Measurements from ENCODE around the gene N4BP2L2.
A peak's percentile ranks its signal among the peaks of the same experiment; 100 is the strongest.

The N4BP2L2 gene

GRCh38 chr13:32426990-32427851 is 111.4 kb downstream of the N4BP2L2 start:
- no peak for DNase-seq (ENCODE audit: low read depth, low spot score)

GRCh38 chr13:32426191-32426989 is 112.2 kb downstream of the N4BP2L2 start:
- no peak for DNase-seq (ENCODE audit: low read depth, low spot score)

- no peak for DNase-seq (ENCODE audit: low read depth, low spot score)
Observed at GRCh38 chr13:32425158-32425557, 113.4 kb downstream of the N4BP2L2 start.

- no peak for DNase-seq (ENCODE audit: low read depth, low spot score)
Observed at GRCh38 chr13:32423592-32423991, 115.0 kb downstream of the N4BP2L2 start.

GRCh38 chr13:32419862-32420261 is 118.7 kb downstream of the N4BP2L2 start:
- DNase-seq (ENCODE audit: low read depth, low spot score) = no peak

GRCh38 chr13:32417995-32418394 is 120.6 kb downstream of the N4BP2L2 start:
- DNase-seq (ENCODE audit: low read depth, low spot score) = no peak

GRCh38 chr13:32415019-32415418 is 123.6 kb downstream of the N4BP2L2 start:
- no peak for DNase-seq (ENCODE audit: low read depth, low spot score)

- DNase-seq (ENCODE audit: low read depth, low spot score) = no peak
Observed at GRCh38 chr13:32414580-32414979, 124.0 kb downstream of the N4BP2L2 start.

- DNase-seq (ENCODE audit: low read depth, low spot score) = no peak
Observed at GRCh38 chr13:32413284-32413683, 125.3 kb downstream of the N4BP2L2 start.

- peak; percentile 42 for DNase-seq (ENCODE audit: low read depth, low spot score)
Observed at GRCh38 chr13:32409561-32410421, 128.8 kb downstream of the N4BP2L2 start.

- DNase-seq (ENCODE audit: low read depth, low spot score) = no peak
Observed at GRCh38 chr13:32409001-32409313, 129.6 kb downstream of the N4BP2L2 start.

GRCh38 chr13:32408296-32409000 is 130.1 kb downstream of the N4BP2L2 start:
- no peak for DNase-seq (ENCODE audit: low read depth, low spot score)

- no peak for DNase-seq (ENCODE audit: low read depth, low spot score)
Observed at GRCh38 chr13:32407854-32408253, 130.7 kb downstream of the N4BP2L2 start.

- no peak for DNase-seq (ENCODE audit: low read depth, low spot score)
Observed at GRCh38 chr13:32403108-32403507, 135.5 kb downstream of the N4BP2L2 start.

GRCh38 chr13:32391101-32391619 is 147.4 kb downstream of the N4BP2L2 start:
- no peak for DNase-seq (ENCODE audit: low read depth, low spot score)

GRCh38 chr13:32390484-32390883 is 148.1 kb downstream of the N4BP2L2 start:
- DNase-seq (ENCODE audit: low read depth, low spot score) = no peak

GRCh38 chr13:32390048-32390447 is 148.5 kb downstream of the N4BP2L2 start:
- no peak for DNase-seq (ENCODE audit: low read depth, low spot score)

GRCh38 chr13:32385410-32385809 is 153.2 kb downstream of the N4BP2L2 start:
- no peak for DNase-seq (ENCODE audit: low read depth, low spot score)

- no peak for DNase-seq (ENCODE audit: low read depth, low spot score)
Observed at GRCh38 chr13:32384702-32385101, 153.9 kb downstream of the N4BP2L2 start.

- DNase-seq (ENCODE audit: low read depth, low spot score) = no peak
Observed at GRCh38 chr13:32383836-32384618, 154.6 kb downstream of the N4BP2L2 start.
